HG02938 (cell line): ENCODE data around the gene APC.
"Not testable (repeated sequence)": the region's sequence is repeated elsewhere in the genome, so short reads cannot be mapped to it uniquely, and the experiment has no call there.

Experiments
- ATAC-seq: cut with Tn5 transposase; IDR thresholded peaks from one replicate; pipeline ENCODE4 v1.9.1; 2021; ENCODE audit warnings: mild to moderate bottlenecking, moderate library complexity; ENCODE audit not compliant: unreplicated experiment

The APC gene

GRCh38 chr5:112713206-112713605 is 24.5 kb upstream of the APC start:
- no peak for ATAC-seq

- not testable (repeated sequence) for ATAC-seq
Observed at GRCh38 chr5:112716895-112717294, 20.8 kb upstream of the APC start.

GRCh38 chr5:112717506-112718082 is 20.1 kb upstream of the APC start:
- no peak for ATAC-seq

GRCh38 chr5:112718344-112718743 is 19.3 kb upstream of the APC start:
- ATAC-seq: no peak

GRCh38 chr5:112720576-112720975 is 17.1 kb upstream of the APC start:
- no peak for ATAC-seq

GRCh38 chr5:112724901-112725300 is 12.8 kb upstream of the APC start:
- no peak for ATAC-seq

- ATAC-seq: no peak
Observed at GRCh38 chr5:112729630-112730029, 8.1 kb upstream of the APC start.

- no peak for ATAC-seq
Observed at GRCh38 chr5:112732131-112732530, 5.6 kb upstream of the APC start.

GRCh38 chr5:112733586-112733985 is 4.1 kb upstream of the APC start:
- no peak for ATAC-seq

GRCh38 chr5:112734597-112734996 is 3.1 kb upstream of the APC start:
- no peak for ATAC-seq

- no peak for ATAC-seq
Observed at GRCh38 chr5:112735702-112736101, 2.0 kb upstream of the APC start.

- no peak for ATAC-seq
Observed at GRCh38 chr5:112737070-112737462, 619 bp upstream of the APC start.

GRCh38 chr5:112738191-112738560 is 491 bp downstream of the APC start:
- ATAC-seq: peak; percentile 31

GRCh38 chr5:112742424-112742823 is 4.7 kb downstream of the APC start:
- ATAC-seq: no peak

GRCh38 chr5:112743631-112744030 is 5.9 kb downstream of the APC start:
- no peak for ATAC-seq

- ATAC-seq: no peak
Observed at GRCh38 chr5:112752335-112752734, 14.7 kb downstream of the APC start.

GRCh38 chr5:112755703-112756102 is 18.0 kb downstream of the APC start:
- no peak for ATAC-seq

GRCh38 chr5:112757468-112758208 is 20.0 kb downstream of the APC start:
- ATAC-seq: peak; percentile 91

GRCh38 chr5:112758676-112759075 is 21.0 kb downstream of the APC start:
- no peak for ATAC-seq

GRCh38 chr5:112762113-112762810 is 24.6 kb downstream of the APC start:
- ATAC-seq: no peak

- ATAC-seq: no peak
Observed at GRCh38 chr5:112763165-112763564, 25.5 kb downstream of the APC start.

GRCh38 chr5:112772124-112772523 is 34.4 kb downstream of the APC start:
- ATAC-seq: no peak
